ENCODE data around the gene CDRT15. TPM values are rescaled to one million over a fixed set of nuclear protein-coding genes. Genes with fewer than 3 reads are reported as not detected.

CDRT15 gene
- total and polyA plus RNA-seq, 2 experiments from 2014 or later: 0.40 TPM; not detected in 1

DNA sequence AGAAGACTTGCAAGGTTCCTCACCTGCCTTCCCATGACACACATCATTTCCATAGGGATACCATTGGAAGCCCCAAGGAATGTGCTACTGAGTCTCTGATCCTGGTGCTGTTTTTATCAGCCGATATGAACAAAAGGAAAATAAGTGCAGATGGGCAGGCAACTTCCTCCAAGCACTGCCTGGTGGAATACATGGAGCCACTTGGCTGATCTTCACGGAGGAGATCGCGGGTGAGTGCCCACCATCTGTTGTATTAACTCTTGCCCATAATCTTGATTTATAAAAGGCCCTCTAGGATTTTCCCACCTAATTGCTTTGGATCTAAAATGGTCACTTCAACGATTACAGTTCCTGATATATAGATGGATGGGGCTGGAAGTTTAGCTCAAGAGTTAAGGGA lies 24.7 kb upstream of the CDRT15 start:
- Mint-ChIP-seq H3K27me3 (ENCODE audit: insufficient read depth, low read depth, poor library complexity) (no peaks in the 10 kb centered on the region), H3K4me1 (no peaks in the 10 kb centered on the region), H3K36me3 (ENCODE audit: low read depth) (no peaks in the 10 kb centered on the region; the same call in 2 of the 3 replicates), H3K4me3 (no peak overlapping the region), H3K9me3 (peaks cover 10% of the 10 kb centered on the region), H3K27ac (no peak overlapping the region)
- Histone ChIP-seq H3K4me3 (no peak overlapping the region), H3K4me1 (ENCODE audit: insufficient read depth) (no peaks in the 10 kb centered on the region), H3K36me3 (ENCODE audit: insufficient read depth) (no peaks in the 10 kb centered on the region), H3K27me3 (ENCODE audit: insufficient read depth) (no peaks in the 10 kb centered on the region), H3K9me2 (ENCODE audit: insufficient read depth) (peaks cover 5% of the 10 kb centered on the region; the same call in 1 of the 2 replicates), H3K27ac (ENCODE audit: low read depth) (no peak overlapping the region), H3K79me2 (replicated peaks; ENCODE audit: insufficient read depth) (no peaks in the 10 kb centered on the region), H3F3A (replicated peaks; ENCODE audit: low read depth) (no peaks in the 10 kb centered on the region), H4K20me1 (replicated peaks; ENCODE audit: insufficient read depth) (no peaks in the 10 kb centered on the region), H2AFZ (no peak overlapping the region), H3K4me2 (no peak overlapping the region)
- ATAC-seq: no peak
- no peak for DNase-seq (ENCODE audit: low spot score)
- TF ChIP-seq, protein P1, sequence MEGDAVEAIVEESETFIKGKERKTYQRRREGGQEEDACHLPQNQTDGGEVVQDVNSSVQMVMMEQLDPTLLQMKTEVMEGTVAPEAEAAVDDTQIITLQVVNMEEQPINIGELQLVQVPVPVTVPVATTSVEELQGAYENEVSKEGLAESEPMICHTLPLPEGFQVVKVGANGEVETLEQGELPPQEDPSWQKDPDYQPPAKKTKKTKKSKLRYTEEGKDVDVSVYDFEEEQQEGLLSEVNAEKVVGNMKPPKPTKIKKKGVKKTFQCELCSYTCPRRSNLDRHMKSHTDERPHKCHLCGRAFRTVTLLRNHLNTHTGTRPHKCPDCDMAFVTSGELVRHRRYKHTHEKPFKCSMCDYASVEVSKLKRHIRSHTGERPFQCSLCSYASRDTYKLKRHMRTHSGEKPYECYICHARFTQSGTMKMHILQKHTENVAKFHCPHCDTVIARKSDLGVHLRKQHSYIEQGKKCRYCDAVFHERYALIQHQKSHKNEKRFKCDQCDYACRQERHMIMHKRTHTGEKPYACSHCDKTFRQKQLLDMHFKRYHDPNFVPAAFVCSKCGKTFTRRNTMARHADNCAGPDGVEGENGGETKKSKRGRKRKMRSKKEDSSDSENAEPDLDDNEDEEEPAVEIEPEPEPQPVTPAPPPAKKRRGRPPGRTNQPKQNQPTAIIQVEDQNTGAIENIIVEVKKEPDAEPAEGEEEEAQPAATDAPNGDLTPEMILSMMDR (conservative IDR thresholded peaks at IDR 0.05; ENCODE audit: low read depth in 2 of 2): no peak
- no peak for TF ChIP-seq NANOG (IDR thresholded peaks at IDR 0.05; ENCODE audit: borderline replicate concordance)
- TF ChIP-seq, protein P2, sequence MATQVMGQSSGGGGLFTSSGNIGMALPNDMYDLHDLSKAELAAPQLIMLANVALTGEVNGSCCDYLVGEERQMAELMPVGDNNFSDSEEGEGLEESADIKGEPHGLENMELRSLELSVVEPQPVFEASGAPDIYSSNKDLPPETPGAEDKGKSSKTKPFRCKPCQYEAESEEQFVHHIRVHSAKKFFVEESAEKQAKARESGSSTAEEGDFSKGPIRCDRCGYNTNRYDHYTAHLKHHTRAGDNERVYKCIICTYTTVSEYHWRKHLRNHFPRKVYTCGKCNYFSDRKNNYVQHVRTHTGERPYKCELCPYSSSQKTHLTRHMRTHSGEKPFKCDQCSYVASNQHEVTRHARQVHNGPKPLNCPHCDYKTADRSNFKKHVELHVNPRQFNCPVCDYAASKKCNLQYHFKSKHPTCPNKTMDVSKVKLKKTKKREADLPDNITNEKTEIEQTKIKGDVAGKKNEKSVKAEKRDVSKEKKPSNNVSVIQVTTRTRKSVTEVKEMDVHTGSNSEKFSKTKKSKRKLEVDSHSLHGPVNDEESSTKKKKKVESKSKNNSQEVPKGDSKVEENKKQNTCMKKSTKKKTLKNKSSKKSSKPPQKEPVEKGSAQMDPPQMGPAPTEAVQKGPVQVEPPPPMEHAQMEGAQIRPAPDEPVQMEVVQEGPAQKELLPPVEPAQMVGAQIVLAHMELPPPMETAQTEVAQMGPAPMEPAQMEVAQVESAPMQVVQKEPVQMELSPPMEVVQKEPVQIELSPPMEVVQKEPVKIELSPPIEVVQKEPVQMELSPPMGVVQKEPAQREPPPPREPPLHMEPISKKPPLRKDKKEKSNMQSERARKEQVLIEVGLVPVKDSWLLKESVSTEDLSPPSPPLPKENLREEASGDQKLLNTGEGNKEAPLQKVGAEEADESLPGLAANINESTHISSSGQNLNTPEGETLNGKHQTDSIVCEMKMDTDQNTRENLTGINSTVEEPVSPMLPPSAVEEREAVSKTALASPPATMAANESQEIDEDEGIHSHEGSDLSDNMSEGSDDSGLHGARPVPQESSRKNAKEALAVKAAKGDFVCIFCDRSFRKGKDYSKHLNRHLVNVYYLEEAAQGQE (IDR thresholded peaks at IDR 0.05; ENCODE audit: unreplicated experiment): no peak
- TF ChIP-seq STAT1 (IDR thresholded peaks at IDR 0.05; ENCODE audit: unreplicated experiment): no peak
- no peak for TF ChIP-seq CREB1 (CRISPR knock-in tag; IDR thresholded peaks at IDR 0.05; ENCODE audit: low read depth)
- no peak for TF ChIP-seq EZH2phosphoT487 (IDR thresholded peaks at IDR 0.05; ENCODE audit: unreplicated experiment)
- TF ChIP-seq JUNB (IDR thresholded peaks at IDR 0.05; ENCODE audit: unreplicated experiment): no peak
- TF ChIP-seq EZH2 (IDR thresholded peaks at IDR 0.05; ENCODE audit: low read depth, unreplicated experiment): no peak
- no peak for TF ChIP-seq ZNF331 (CRISPR knock-in tag; IDR thresholded peaks at IDR 0.05; ENCODE audit: low read depth)
- TF ChIP-seq, protein P3, sequence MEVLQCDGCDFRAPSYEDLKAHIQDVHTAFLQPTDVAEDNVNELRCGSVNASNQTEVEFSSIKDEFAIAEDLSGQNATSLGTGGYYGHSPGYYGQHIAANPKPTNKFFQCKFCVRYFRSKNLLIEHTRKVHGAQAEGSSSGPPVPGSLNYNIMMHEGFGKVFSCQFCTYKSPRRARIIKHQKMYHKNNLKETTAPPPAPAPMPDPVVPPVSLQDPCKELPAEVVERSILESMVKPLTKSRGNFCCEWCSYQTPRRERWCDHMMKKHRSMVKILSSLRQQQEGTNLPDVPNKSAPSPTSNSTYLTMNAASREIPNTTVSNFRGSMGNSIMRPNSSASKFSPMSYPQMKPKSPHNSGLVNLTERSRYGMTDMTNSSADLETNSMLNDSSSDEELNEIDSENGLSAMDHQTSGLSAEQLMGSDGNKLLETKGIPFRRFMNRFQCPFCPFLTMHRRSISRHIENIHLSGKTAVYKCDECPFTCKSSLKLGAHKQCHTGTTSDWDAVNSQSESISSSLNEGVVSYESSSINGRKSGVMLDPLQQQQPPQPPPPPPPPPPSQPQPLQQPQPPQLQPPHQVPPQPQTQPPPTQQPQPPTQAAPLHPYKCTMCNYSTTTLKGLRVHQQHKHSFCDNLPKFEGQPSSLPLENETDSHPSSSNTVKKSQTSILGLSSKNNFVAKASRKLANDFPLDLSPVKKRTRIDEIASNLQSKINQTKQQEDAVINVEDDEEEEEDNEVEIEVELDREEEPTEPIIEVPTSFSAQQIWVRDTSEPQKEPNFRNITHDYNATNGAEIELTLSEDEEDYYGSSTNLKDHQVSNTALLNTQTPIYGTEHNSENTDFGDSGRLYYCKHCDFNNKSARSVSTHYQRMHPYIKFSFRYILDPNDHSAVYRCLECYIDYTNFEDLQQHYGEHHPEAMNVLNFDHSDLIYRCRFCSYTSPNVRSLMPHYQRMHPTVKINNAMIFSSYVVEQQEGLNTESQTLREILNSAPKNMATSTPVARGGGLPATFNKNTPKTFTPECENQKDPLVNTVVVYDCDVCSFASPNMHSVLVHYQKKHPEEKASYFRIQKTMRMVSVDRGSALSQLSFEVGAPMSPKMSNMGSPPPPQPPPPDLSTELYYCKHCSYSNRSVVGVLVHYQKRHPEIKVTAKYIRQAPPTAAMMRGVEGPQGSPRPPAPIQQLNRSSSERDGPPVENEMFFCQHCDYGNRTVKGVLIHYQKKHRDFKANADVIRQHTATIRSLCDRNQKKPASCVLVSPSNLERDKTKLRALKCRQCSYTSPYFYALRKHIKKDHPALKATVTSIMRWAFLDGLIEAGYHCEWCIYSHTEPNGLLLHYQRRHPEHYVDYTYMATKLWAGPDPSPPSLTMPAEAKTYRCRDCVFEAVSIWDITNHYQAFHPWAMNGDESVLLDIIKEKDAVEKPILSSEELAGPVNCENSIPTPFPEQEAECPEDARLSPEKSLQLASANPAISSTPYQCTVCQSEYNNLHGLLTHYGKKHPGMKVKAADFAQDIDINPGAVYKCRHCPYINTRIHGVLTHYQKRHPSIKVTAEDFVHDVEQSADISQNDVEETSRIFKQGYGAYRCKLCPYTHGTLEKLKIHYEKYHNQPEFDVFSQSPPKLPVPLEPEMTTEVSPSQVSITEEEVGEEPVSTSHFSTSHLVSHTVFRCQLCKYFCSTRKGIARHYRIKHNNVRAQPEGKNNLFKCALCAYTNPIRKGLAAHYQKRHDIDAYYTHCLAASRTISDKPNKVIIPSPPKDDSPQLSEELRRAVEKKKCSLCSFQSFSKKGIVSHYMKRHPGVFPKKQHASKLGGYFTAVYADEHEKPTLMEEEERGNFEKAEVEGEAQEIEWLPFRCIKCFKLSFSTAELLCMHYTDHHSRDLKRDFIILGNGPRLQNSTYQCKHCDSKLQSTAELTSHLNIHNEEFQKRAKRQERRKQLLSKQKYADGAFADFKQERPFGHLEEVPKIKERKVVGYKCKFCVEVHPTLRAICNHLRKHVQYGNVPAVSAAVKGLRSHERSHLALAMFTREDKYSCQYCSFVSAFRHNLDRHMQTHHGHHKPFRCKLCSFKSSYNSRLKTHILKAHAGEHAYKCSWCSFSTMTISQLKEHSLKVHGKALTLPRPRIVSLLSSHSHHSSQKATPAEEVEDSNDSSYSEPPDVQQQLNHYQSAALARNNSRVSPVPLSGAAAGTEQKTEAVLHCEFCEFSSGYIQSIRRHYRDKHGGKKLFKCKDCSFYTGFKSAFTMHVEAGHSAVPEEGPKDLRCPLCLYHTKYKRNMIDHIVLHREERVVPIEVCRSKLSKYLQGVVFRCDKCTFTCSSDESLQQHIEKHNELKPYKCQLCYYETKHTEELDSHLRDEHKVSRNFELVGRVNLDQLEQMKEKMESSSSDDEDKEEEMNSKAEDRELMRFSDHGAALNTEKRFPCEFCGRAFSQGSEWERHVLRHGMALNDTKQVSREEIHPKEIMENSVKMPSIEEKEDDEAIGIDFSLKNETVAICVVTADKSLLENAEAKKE (CRISPR knock-in tag; IDR thresholded peaks at IDR 0.05): no peak
- TF ChIP-seq, protein P4, sequence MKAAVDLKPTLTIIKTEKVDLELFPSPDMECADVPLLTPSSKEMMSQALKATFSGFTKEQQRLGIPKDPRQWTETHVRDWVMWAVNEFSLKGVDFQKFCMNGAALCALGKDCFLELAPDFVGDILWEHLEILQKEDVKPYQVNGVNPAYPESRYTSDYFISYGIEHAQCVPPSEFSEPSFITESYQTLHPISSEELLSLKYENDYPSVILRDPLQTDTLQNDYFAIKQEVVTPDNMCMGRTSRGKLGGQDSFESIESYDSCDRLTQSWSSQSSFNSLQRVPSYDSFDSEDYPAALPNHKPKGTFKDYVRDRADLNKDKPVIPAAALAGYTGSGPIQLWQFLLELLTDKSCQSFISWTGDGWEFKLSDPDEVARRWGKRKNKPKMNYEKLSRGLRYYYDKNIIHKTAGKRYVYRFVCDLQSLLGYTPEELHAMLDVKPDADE (IDR thresholded peaks at IDR 0.05): no peak

Measured in GM23338 (cell line).